NCI-H69 (cell line): ENCODE results near the gene NPHS1.
"Not testable (repeated sequence)": the region's sequence is repeated elsewhere in the genome, so short reads cannot be mapped to it uniquely, and the experiment has no call there.

Experiments used
- DNase-seq: peaks from one replicate; lab custom pipeline; 2025; lab: John Stamatoyannopoulos, UW

Gene NPHS1

DNA sequence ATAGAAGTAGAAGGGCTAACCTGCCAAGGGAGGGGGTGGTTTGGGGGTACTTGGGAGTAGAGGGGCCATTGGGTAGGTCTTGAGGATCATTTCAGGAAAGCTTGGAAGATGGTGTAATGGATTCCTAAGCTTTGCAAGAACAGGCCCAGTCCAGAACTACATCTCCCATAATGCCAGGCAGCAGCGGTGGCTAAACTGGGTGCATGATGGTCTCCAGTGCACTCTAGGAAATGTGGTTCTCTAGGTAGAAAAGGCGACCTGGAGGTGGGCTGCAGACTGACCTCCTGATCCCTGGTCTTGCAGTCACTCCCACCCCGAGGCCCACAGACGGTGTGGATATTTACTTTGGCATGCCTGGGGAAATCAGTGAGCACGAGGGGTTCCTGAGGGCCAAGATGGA lies 19.9 kb upstream of the NPHS1 start:
- no peak for DNase-seq

DNA sequence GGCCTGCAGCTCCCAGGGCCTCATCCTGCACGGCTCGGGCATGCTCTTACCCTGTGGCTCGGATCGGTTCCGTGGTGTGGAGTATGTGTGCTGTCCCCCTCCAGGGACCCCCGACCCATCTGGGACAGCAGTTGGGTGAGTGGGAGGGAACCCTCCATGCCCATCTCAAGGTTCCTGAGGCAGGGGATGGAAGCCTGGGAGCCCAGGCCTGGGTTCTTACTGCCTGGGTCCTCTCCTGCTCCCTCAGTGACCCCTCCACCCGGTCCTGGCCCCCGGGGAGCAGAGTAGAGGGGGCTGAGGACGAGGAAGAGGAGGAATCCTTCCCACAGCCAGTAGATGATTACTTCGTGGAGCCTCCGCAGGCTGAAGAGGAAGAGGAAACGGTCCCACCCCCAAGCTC lies 19.3 kb upstream of the NPHS1 start:
- DNase-seq = no peak

DNA sequence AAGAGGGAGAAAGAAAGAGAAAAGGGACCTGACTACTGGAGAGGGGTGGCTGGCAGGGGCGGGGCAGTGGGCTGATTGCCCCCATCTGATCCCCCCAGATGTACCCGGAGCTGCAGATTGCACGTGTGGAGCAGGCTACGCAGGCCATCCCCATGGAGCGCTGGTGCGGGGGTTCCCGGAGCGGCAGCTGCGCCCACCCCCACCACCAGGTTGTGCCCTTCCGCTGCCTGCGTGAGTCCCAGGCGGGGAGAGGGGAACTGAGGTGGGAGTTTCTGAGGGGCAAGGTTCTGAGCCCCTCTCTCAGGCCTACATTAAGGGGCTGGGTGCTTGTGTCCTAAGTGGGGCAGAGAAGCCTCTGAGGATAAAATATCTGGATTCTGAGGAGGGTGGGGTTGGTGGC lies 18.5 kb upstream of the NPHS1 start:
- no peak for DNase-seq

DNA sequence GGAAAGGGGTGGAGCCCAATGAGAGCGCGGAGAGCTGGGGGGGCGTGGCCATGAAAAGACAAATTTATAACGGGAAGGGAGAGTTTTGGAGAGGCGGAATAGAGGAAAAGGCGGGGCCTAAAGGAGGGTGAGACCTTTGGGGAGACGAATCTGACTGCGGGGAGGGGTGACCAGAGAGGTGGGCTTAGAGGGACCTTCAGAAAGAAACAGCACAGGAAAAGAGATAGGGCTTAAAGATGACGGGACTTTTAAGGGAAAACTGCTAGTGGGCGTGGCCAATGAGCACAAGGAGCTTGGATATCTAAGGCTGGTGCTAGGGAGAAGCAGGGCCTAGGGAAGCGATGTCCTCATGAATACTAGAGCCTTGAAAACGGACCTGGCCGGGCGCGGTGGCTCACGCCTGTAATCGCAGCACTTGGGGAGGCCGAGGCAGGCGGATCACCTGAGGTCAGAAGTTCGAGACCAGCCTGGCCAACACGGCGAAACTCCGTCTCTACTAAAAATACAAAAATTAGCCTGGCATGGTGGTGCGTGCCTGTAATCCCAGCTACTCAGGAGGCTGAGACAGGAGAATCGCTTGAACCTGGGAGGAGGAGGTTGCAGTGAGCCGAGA lies 17.9 kb upstream of the NPHS1 start:
- not testable (repeated sequence) for DNase-seq

DNA sequence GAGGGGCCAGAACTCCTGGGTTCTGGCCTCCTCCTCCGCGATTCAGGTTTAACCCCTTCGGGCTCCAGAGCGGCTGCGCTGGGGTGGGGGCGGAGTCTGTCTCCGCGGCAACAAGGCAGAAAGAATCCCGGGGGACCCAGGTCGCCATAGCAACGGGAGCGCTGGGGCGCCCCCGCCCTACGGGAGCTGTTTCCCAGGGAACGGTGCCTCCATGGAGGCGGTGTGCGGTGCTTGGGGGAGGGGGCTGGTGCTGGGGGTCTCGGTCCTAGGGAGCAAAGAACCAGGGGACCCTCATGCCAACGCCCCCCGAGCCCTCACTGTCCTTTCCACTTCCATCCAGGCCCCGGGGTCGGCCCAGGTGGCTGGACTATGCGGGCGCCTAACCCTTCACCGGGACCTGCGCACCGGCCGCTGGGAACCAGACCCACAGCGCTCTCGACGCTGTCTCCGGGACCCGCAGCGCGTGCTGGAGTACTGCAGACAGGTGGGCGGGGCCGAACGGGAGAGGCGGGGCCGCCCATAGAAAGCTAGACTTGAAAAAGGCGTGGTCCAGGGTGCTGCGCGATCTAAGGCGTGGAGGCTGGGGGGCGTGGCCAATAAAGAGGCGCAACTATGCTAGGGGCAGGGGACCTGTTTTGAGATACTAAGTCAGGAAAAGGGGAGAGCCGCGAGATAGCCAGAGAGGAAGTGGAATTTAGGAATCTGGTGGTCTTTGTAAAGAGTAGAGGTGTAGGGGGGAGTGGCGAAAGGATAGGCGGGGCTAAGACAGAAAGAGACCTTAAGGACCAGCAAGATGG lies 17.2 kb upstream of the NPHS1 start:
- DNase-seq = peak; percentile 96

DNA sequence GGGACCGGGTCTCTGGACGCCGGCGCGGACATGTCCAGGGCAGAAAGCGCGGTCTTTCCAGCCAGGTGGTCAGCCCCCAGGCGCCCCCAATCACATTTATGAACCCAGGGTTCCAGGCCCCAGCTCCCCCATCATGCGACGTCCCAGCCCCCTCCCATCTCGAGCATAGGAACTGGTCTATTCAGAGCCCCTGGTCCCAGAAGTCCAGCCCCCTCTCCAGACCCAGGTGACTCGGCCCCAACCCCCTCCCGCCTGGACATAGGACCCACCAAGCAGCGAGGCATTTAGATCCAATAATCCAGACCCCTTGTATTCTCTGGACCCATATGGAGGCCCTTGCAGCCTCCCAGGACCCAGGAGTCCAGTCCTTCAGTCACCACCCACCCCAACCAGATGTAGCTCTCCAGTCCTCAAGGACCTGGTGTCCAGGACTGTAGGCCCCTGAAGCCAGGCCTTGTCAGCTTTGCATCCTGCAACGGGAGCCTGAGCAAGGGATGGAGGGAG lies 16.6 kb upstream of the NPHS1 start:
- DNase-seq = no peak

DNA sequence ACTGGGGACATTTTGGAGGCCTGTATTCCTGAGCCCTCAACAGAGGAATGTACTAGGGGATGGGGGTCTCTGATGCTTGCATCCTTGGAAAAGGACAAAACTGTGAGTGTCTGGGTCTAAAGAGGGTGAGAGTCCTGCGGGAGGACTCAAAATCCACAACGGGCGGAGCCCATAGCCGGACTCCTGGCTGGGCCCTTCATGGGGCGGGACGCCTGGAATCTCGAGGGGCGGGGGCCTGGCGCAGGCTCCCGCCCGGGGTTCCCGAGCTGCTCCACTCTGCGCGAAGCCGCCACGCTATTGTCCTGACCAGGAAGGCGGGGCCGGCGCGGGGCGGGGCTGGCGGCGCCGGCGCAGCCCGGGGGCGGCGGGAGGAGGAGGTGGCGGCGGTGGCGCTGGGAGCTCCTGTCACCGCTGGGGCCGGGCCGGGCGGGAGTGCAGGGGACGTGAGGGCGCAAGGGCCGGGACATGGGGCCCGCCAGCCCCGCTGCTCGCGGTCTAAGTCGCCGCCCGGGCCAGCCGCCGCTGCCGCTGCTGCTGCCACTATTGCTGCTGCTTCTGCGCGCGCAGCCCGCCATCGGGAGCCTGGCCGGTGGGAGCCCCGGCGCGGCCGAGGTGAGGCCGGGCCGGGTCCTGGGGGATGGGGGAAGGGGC lies 16.0 kb upstream of the NPHS1 start, which contains the start of gene APLP1:
Gene APLP1, plus strand, starts transcription at position 403 of the 651 bp plus-strand sequence. Its CDS starts 63 bp downstream, at position 466.
- DNase-seq = peak; percentile 88

DNA sequence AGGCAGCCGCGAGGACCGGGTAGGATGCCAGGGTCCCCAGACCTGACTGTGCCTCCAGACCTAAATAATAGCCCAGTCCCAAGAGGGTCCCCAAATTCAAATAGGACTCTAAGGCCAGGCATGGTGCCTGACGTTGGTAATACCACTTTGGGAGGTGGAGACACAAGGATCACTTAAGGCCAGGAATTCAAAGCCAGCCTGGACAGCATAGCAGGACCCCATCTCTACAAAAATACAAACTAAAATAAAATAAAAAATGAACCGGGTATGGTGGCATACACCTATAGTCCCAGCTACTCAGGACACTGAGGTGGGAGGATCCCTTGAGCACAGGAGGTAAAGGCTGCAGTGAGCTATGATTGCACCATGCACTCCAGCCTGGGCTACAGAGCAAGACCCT lies 10.7 kb upstream of the NPHS1 start:
- DNase-seq = no peak

DNA sequence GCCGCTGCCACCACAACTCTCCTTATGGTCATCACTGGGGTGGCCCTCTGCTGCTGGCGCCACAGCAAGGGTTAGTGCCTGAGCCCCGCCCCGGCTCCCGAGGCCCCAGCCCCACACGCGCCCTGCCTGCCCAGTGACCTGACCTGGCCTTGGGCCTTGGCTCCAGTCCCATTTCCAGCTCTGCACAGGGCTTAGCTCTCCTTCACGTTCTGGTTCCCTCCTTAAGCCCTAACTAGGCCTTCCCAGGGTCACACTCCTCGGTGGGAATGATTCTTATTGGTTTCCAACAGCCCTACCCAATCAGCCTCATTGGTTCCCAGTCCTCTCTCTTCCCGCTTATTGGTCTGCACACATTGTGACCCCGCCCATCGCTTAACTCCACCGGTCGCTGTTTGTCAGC lies 10.2 kb upstream of the NPHS1 start:
- no peak for DNase-seq

DNA sequence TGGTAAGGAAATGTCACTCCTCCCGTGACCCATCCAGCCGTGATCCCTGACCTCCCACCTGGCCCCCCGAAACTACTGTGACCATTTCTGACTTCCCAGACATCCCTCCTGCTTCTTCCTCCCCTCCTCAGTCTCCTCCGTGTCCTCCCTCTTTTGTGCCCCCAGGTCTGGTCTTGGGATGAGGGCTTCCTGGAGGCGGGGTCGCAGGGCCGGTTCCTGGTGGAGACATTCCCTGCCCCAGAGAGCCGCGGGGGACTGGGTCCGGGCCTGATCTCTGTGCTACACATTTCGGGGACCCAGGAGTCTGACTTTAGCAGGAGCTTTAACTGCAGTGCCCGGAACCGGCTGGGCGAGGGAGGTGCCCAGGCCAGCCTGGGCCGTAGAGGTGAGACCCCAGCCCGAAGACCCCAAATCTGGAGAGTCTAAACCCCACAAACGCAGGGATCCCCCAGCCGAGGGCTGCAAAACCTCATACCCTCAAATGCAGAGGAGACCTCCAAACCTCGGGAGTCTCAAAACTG lies 9.4 kb upstream of the NPHS1 start:
- DNase-seq = no peak

DNA sequence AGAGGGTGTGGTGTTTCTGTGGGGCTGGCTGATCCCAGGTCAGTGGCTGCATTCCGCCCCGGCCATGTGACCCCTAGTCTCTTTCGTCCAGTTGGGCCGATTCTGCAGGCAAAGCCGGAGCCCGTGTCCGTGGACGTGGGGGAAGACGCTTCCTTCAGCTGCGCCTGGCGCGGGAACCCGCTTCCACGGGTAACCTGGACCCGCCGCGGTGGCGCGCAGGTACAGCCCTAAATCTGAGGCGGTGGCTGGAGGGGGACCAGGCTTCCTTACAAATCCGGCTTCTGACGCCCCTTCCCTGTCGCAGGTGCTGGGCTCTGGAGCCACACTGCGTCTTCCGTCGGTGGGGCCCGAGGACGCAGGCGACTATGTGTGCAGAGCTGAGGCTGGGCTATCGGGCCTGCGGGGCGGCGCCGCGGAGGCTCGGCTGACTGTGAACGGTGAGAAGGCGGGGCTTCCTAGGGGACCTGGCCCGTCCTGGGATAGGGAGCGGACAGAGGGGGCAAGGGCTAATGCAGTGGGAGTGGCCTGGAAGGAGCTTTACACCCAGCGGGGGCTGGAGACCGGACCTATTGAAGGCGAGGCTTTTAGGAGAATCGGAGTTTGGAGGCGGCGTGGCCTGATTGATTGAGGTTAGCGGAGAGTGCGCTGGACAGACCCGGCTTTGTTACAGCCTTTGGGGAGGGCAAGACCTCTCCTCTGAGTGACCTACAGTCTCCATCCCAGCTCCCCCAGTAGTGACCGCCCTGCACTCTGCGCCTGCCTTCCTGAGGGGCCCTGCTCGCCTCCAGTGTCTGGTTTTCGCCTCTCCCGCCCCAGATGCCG lies 8.7 kb upstream of the NPHS1 start:
- DNase-seq = no peak

DNA sequence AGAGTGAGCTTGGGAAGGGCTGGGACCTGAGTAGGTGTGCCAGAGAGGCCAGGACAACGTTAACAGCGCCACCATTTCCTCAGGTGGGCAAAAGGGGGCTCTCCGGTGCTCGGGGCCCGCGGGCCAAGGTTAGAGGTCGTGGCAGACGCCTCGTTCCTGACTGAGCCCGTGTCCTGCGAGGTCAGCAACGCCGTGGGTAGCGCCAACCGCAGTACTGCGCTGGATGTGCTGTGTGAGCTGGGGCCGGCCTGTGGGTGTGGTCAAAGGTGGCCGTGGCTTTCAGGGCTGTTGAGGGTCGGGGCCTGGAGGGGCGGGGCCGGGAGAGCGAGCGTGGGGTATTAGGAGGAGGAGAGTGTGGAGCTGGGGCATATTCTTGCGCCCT lies 8.1 kb upstream of the NPHS1 start:
- no peak for DNase-seq

DNA sequence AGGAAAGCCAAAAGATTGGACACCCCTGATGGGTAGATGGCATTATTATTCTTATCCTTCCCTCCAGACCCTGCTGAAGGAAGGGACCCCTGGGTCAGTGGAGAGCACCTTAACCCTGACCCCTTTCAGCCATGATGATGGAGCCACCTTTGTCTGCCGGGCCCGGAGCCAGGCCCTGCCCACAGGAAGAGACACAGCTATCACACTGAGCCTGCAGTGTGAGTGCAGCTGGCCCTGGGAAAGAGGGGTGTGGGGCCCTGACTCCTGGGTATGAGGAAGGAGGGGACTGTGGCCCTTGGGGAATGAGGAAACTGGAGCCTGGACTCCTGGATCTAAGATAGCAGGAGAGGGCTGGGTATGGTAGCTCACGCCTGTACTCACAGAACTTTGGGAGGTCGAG lies 7.1 kb upstream of the NPHS1 start:
- peak; percentile 15 for DNase-seq

DNA sequence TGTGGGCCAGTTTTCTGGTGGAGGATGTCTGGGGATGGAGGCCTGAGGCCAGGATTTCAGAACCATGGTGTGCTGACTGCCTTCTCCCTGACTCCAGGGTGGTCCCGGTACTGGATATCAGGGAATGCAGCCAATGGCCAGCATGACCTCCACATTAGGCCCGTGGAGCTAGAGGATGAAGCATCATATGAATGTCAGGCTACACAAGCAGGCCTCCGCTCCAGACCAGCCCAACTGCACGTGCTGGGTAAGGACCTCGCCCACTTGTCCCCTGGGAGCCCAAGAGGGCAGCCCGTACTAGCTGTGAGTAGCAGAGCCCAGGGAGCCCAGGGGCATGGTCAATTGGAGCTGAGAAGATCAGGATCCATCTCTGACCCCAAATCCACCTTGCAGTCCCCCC lies 6.0 kb upstream of the NPHS1 start:
- DNase-seq = no peak

DNA sequence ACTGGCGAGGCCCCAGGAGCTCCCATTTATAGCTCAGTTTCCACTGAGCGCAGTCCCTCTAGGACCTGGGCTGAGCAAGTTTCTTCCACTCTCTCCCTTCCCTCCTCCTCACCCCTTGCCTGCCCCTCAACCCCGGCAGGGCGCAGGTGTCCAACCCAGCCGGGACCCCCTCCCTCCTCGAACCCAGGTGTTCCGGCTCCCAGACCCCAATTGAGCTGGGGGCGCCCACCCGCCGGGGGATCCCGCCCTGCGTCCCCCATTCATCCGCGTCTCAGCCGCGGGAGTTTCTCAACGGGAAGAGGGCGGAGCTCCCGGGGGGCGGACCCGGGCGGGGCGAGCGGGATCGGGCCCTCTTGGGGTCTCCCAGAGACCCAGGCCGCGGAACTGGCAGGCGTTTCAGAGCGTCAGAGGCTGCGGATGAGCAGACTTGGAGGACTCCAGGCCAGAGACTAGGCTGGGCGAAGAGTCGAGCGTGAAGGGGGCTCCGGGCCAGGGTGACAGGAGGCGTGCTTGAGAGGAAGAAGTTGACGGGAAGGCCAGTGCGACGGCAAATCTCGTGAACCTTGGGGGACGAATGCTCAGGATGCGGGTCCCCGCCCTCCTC lies 4.3 kb upstream of the NPHS1 start, which contains the start of gene KIRREL2:
Gene KIRREL2, plus strand, starts transcription at position 366 of the 604 bp plus-strand sequence. Its CDS starts 209 bp downstream, at position 575.
- peak; percentile 59 for DNase-seq

DNA sequence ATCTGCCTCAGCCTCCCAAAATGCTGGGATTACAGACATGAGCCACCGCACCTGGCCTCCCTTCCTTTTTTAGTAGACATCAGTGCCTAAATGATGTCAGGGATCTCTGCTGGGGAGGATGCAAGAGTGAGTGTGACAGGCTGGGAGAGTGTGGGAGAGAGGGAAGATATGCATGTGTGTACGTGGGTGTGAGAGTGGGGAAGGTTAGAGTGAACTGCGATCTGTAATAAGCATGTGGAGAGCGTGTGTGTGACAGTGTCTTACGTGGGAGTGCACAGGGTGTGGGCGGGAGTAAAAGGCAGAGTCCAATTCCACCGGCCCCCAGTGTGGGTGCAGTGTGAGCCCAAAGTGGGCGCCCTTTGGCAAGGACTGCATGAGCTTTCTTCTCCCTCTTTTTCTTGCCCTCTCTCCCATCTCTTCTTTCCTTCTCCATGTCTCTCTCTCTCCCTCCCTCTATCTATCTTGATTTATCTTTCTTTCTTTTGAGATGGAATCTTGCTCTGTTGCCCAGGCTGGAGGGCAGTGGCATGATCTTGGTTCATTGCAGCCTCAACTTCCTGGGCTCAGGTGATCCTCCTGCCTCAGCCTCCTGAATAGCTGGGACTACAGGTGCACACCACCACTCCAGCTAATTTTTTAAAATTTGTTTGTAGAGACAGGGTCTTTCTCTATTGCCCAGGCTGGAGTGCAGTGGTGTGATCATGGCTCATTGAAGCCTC lies 893 bp upstream of the NPHS1 start:
- DNase-seq = no peak

DNA sequence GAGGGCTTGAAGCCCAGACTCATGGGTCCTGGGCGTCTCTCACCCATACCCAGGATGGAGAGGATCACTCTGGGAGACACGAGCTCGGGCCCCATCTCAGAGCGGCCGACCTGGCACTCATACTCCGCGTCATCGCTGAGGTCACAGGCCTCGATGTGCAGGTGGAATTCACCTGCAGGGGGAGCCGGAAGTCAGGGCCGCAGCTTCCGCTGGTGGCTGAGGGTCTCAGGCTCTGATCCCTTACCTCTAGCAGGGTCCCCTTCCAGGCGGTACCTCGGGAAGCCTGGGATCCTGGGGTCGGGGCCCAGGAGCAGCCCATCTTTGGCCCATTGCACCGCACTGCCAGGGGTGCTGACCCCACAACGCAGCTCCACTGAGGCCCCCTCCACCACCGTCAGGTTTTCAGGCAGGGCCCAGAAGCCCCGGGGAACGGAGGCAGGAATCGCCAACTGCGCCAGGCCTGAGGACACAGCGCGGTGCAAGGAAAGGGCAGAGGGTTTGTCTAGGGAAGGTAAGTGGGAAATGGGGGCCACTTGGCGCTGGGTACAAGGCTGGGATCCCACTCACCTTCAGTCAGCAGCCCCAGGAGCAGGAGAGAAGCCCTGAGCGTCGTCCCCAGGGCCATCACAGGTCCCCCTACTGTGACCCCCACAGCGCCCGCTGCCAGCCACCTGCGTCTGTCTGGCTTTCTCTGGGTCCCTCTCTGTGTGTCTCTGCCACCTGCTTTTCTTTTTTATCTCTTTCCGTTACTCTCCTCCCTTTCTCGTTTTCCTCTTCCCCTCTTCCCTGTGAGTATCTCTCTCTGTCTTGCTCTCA lies 883 bp downstream of the NPHS1 start:
- peak; percentile 52 for DNase-seq

DNA sequence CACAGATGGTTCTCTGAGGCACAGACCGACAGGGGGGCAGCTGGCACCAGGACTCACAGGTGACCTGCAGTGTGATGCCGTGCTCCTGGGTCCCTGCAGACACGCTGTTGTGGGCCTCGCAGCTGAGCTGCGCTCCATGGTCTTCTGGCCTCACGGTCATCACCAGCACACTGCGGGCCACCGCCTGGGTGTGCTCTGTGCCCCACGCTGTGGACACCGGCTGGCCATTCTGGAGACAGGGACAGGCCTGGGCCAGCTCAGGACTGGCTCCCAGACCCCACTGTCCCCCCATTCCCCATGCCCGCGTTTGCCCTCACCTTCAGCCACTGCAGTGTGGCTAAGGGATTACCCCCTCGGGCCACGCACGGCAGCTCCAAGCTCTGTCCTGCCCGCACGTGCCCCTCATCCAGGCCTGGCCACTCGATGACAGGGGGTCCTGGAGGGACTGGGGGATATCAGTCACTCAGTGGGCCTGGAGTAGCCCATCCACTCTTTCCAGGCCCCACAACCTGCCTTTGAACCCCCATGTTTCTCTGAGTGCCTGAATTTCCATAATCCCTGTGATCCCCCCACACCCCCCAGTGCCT lies 3.3 kb downstream of the NPHS1 start:
- DNase-seq = no peak

DNA sequence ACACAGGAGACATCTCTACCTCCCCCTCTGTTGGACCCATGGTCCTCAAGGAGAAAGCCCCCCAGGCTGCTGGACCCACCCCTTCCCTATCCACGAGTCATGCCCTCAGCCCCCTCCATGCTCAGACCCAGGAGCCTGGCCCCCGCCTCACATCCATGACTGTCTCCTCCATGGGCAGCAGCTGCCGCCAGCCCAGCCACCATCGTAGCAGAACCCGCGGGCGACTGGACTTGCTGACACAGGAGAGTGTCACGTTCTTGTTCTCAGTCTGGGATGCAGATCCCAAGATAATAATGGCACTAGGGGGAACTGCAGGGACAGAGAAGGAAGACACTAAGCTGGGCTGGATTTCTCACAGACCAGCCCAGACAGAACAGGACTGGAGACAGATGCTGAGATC lies 3.8 kb downstream of the NPHS1 start:
- no peak for DNase-seq
